CD4-positive, CD25-positive, alpha-beta regulatory T cell (primary cell): ENCODE data around the gene GAB2. TPM values are rescaled to one million over a fixed set of nuclear protein-coding genes. Genes with fewer than 3 reads are reported as not detected.
A peak's percentile ranks its signal among the peaks of the same experiment; 100 is the strongest.

ENCODE experiments used
- ATAC-seq, 2 donors: fragments of 150-1000 bp; cut with Tn5 transposase; one replicate each; pipeline ENCODE4 v1.10.0; 2021; ENCODE audit warnings: low read depth in 2 of 2, moderate number of reproducible peaks in 2 of 2, moderate library complexity in 1 of 2
- DNase-seq, 3 donors: peaks; one replicate each; pipeline versions ENCODE4 v3.0.0 to v3.0.0-alpha.2; 2012 to 2022; ENCODE audit warnings: mixed read lengths in 1 of 3
- H3K27ac ChIP-seq: one replicate; pipeline ENCODE4 v1.7.0; 2013; ENCODE audit warnings: mild to moderate bottlenecking, low read length; ENCODE audit not compliant: insufficient read depth, poor library complexity, severe bottlenecking
- H3K27me3 ChIP-seq: one replicate; pipeline ENCODE4 v1.7.0; 2013; ENCODE audit warnings: low read length; ENCODE audit not compliant: control insufficient read depth, insufficient read depth
- H3K36me3 ChIP-seq: one replicate; pipeline ENCODE4 v1.7.0; 2013; ENCODE audit warnings: mild to moderate bottlenecking, low read length, moderate library complexity; ENCODE audit not compliant: control insufficient read depth, insufficient read depth
- H3K4me1 ChIP-seq: 2 replicates; pipeline ENCODE4 v1.7.0; 2013; ENCODE audit warnings: mild to moderate bottlenecking, low read length; ENCODE audit not compliant: insufficient read depth, control insufficient read depth, poor library complexity, severe bottlenecking
- H3K4me3 ChIP-seq: one replicate; pipeline ENCODE4 v1.7.0; 2013; ENCODE audit warnings: low read depth, mild to moderate bottlenecking, low read length, moderate library complexity
- H3K9me3 ChIP-seq, 2 experiments: 1 replicate in 1 of 2; 2 replicates in 1 of 2; pipeline ENCODE4 v1.7.0; 2013; ENCODE audit warnings: low read length in 2 of 2, mild to moderate bottlenecking in 1 of 2, moderate library complexity in 1 of 2; ENCODE audit not compliant: control insufficient read depth in 2 of 2
- H3K27ac Mint-ChIP-seq, 3 donors: one replicate each; pipeline ENCODE4 v1.8.0; 2020 to 2022; ENCODE audit warnings: mild to moderate bottlenecking in 3 of 3, mixed read lengths in 3 of 3, moderate library complexity in 2 of 3
- H3K27me3 Mint-ChIP-seq: one replicate; pipeline ENCODE4 v1.8.0; 2022; ENCODE audit warnings: mild to moderate bottlenecking, mixed read lengths
- H3K36me3 Mint-ChIP-seq: one replicate; pipeline ENCODE4 v1.8.0; 2020; ENCODE audit warnings: mixed read lengths
- H3K4me1 Mint-ChIP-seq, 4 donors: one replicate each; pipeline ENCODE4 v1.8.0; 2020 to 2022; ENCODE audit warnings: mixed read lengths in 4 of 4, mild to moderate bottlenecking in 1 of 4
- H3K4me3 Mint-ChIP-seq, 4 donors: one replicate each; pipeline ENCODE4 v1.8.0; 2020 to 2022; ENCODE audit warnings: mild to moderate bottlenecking in 4 of 4, mixed read lengths in 4 of 4, moderate library complexity in 3 of 4
- H3K9me3 Mint-ChIP-seq, 7 donors: one replicate each; pipeline ENCODE4 v1.8.0; 2020 to 2022; ENCODE audit warnings: mixed read lengths in 7 of 7, mild to moderate bottlenecking in 3 of 7, moderate library complexity in 2 of 7
- polyA plus RNA-seq, 4 donors: library from polyadenylated mRNA; unstranded; fragments of 300-500 nt; fragmentation: Illumina TruSeq; gene quantifications; one replicate each; pipeline ENCODE4 v1.2.3, GENCODE V29; 2021
- total RNA-seq: library from RNA; stranded (reverse); gene quantifications from one replicate; pipeline ENCODE4 v1.2.3, GENCODE V29; 2022

Gene GAB2
- total and polyA plus RNA-seq, 5 donors from 2014 or later: 0.05 to 15.7 (median 0.56) TPM

GRCh38 chr11:78214331-78215194 is 203.1 kb downstream of the GAB2 start:
- H3K4me3 ChIP-seq: no peak overlapping the region
- H3K36me3 ChIP-seq: peaks cover 21% of the 10 kb centered on the region
- no peaks in the 10 kb centered on the region for H3K4me1 ChIP-seq
- H3K27me3 Mint-ChIP-seq: no peaks in the 10 kb centered on the region
- no peaks in the 10 kb centered on the region for H3K9me3 ChIP-seq
- H3K27me3 ChIP-seq: no peaks in the 10 kb centered on the region
- no peak overlapping the region for H3K27ac Mint-ChIP-seq
- H3K9me3 Mint-ChIP-seq: peaks cover 0 to 1% (median 0%) of the 10 kb centered on the region in 7 donors
- no peak overlapping the region for H3K4me3 Mint-ChIP-seq
- DNase-seq (no peak), ATAC-seq (no peak)
- H3K4me1 Mint-ChIP-seq: peaks cover 0 to 16% (median 6%) of the 10 kb centered on the region in 4 donors
- H3K27ac ChIP-seq: no peak overlapping the region
- peaks cover 29% of the 10 kb centered on the region for H3K36me3 Mint-ChIP-seq

- Mint-ChIP-seq H3K27ac (peak overlapping the region in 1 of 3 donors; percentile 8), H3K27me3 (no peaks in the 10 kb centered on the region), H3K36me3 (peaks cover 32% of the 10 kb centered on the region), H3K4me1 (peaks cover 0 to 16% (median 7%) of the 10 kb centered on the region in 4 donors), H3K4me3 (no peak overlapping the region), H3K9me3 (peaks cover 0 to 1% (median 0%) of the 10 kb centered on the region in 7 donors)
- Histone ChIP-seq H3K36me3 (peaks cover 21% of the 10 kb centered on the region), H3K27ac (no peak overlapping the region), H3K9me3 (no peaks in the 10 kb centered on the region), H3K4me3 (no peak overlapping the region), H3K27me3 (no peaks in the 10 kb centered on the region), H3K4me1 (no peaks in the 10 kb centered on the region)
- ATAC-seq (no peak), DNase-seq (no peak)
Observed at GRCh38 chr11:78213526-78214330, 203.9 kb downstream of the GAB2 start.

- Mint-ChIP-seq H3K36me3 (peaks cover 36% of the 10 kb centered on the region), H3K4me1 (peaks cover 0 to 19% (median 7%) of the 10 kb centered on the region in 4 donors), H3K9me3 (peaks cover 0 to 1% (median 0%) of the 10 kb centered on the region in 7 donors), H3K27ac (no peak overlapping the region), H3K4me3 (no peak overlapping the region), H3K27me3 (no peaks in the 10 kb centered on the region)
- H3K4me1 ChIP-seq: no peaks in the 10 kb centered on the region
- no peak overlapping the region for H3K27ac ChIP-seq
- no peaks in the 10 kb centered on the region for H3K9me3 ChIP-seq
- peaks cover 21% of the 10 kb centered on the region for H3K36me3 ChIP-seq
- H3K4me3 ChIP-seq: no peak overlapping the region
- ATAC-seq (no peak), DNase-seq (no peak)
- no peaks in the 10 kb centered on the region for H3K27me3 ChIP-seq
Observed at GRCh38 chr11:78212586-78213371, 204.8 kb downstream of the GAB2 start.

- no peaks in the 10 kb centered on the region for H3K27me3 ChIP-seq
- H3K4me3 ChIP-seq: no peak overlapping the region
- DNase-seq (no peak), ATAC-seq (no peak)
- Mint-ChIP-seq H3K27ac (no peak overlapping the region), H3K27me3 (no peaks in the 10 kb centered on the region), H3K9me3 (peaks cover 0 to 1% (median 0%) of the 10 kb centered on the region in 7 donors), H3K4me1 (peaks cover 0 to 16% (median 6%) of the 10 kb centered on the region in 4 donors), H3K4me3 (no peak overlapping the region), H3K36me3 (peaks cover 32% of the 10 kb centered on the region)
- H3K36me3 ChIP-seq: peaks cover 21% of the 10 kb centered on the region
- H3K27ac ChIP-seq: no peak overlapping the region
- H3K4me1 ChIP-seq: no peaks in the 10 kb centered on the region
- no peaks in the 10 kb centered on the region for H3K9me3 ChIP-seq
Observed at GRCh38 chr11:78211565-78211964, 206.1 kb downstream of the GAB2 start.

- no peaks in the 10 kb centered on the region for H3K4me1 ChIP-seq
- H3K36me3 Mint-ChIP-seq: peaks cover 32% of the 10 kb centered on the region
- H3K4me1 Mint-ChIP-seq: peaks cover 0 to 19% (median 8%) of the 10 kb centered on the region in 4 donors
- ATAC-seq: no peak
- H3K9me3 ChIP-seq: no peaks in the 10 kb centered on the region
- H3K36me3 ChIP-seq: peaks cover 21% of the 10 kb centered on the region
- no peak for DNase-seq
- H3K27me3 Mint-ChIP-seq: no peaks in the 10 kb centered on the region
- H3K27me3 ChIP-seq: no peaks in the 10 kb centered on the region
- H3K27ac Mint-ChIP-seq: peak overlapping the region in 2 of 3 donors; percentile 6 to 63
- no peak overlapping the region for H3K4me3 Mint-ChIP-seq
- no peak overlapping the region for H3K27ac ChIP-seq
- peaks cover 0 to 1% (median 0%) of the 10 kb centered on the region in 7 donors for H3K9me3 Mint-ChIP-seq
- H3K4me3 ChIP-seq: no peak overlapping the region
Observed at GRCh38 chr11:78210000-78210608, 207.5 kb downstream of the GAB2 start.

GRCh38 chr11:78209478-78209877 is 208.1 kb downstream of the GAB2 start:
- H3K4me1 Mint-ChIP-seq: peaks cover 0 to 25% (median 13%) of the 10 kb centered on the region in 4 donors
- Histone ChIP-seq H3K9me3 (no peaks in the 10 kb centered on the region), H3K27ac (no peak overlapping the region), H3K4me3 (no peak overlapping the region), H3K36me3 (peaks cover 15% of the 10 kb centered on the region), H3K27me3 (no peaks in the 10 kb centered on the region), H3K4me1 (no peaks in the 10 kb centered on the region)
- DNase-seq (no peak), ATAC-seq (no peak)
- H3K27ac Mint-ChIP-seq: peak overlapping the region in 2 of 3 donors; percentile 63 to 86
- peaks cover 32% of the 10 kb centered on the region for H3K36me3 Mint-ChIP-seq
- no peaks in the 10 kb centered on the region for H3K27me3 Mint-ChIP-seq
- no peak overlapping the region for H3K4me3 Mint-ChIP-seq
- peaks cover 0 to 1% (median 0%) of the 10 kb centered on the region in 7 donors for H3K9me3 Mint-ChIP-seq
